Aorta (tissue), 5 donors: ENCODE results near the gene ASS1. TPM values are rescaled to one million over a fixed set of nuclear protein-coding genes. Genes with fewer than 3 reads are reported as not detected.

Experiments used
- ATAC-seq: fragments of 200-7000 bp; cut with Tn5 transposase; one replicate; pipeline ENCODE4 v1.9.1; 2022; ENCODE audit warnings: moderate library complexity; ENCODE audit not compliant: low FRiP score
- DNase-seq, 2 donors: peaks; one replicate each; pipeline ENCODE4 v3.0.0-alpha.2; 2020
- H3K27ac ChIP-seq, 2 donors: one replicate each; pipeline ENCODE4 v1.5.1; 2013; ENCODE audit warnings: low read length in 2 of 2, mild to moderate bottlenecking in 2 of 2, moderate library complexity in 2 of 2, control low read depth in 1 of 2, inconsistent platforms in 1 of 2, low read depth in 1 of 2
- H3K27me3 ChIP-seq, 2 donors: one replicate each; pipeline ENCODE4 v1.6.1; 2013; ENCODE audit warnings: control low read depth in 1 of 2, low read length in 1 of 2, mild to moderate bottlenecking in 1 of 2, moderate library complexity in 1 of 2; ENCODE audit not compliant: insufficient read depth in 2 of 2, control insufficient read depth in 1 of 2
- H3K36me3 ChIP-seq, 2 donors: one replicate each; pipeline ENCODE4 v1.6.1; 2013; ENCODE audit warnings: control low read depth in 1 of 2, low read length in 1 of 2, mild to moderate bottlenecking in 1 of 2; ENCODE audit not compliant: insufficient read depth in 2 of 2, control insufficient read depth in 1 of 2
- H3K4me1 ChIP-seq, 2 donors: one replicate each; pipeline ENCODE4 v1.6.1; 2013; ENCODE audit warnings: low read length in 2 of 2, control low read depth in 1 of 2, mild to moderate bottlenecking in 1 of 2, moderate library complexity in 1 of 2; ENCODE audit not compliant: insufficient read depth in 2 of 2, control insufficient read depth in 1 of 2
- H3K4me3 ChIP-seq, 2 donors: one replicate each; pipeline ENCODE4 v1.5.1; 2013; ENCODE audit warnings: low read length in 2 of 2, control low read depth in 1 of 2, mild to moderate bottlenecking in 1 of 2
- H3K9me3 ChIP-seq: one replicate; pipeline ENCODE4 v1.6.1; 2013; ENCODE audit warnings: mild to moderate bottlenecking, low read length; ENCODE audit not compliant: control insufficient read depth
- WGBS, 2 donors: extraction: QIAGEN DNeasy Blood & Tissue Kit; methylation state at CpG; one replicate each; pipeline ENCODE4 v1.1.7; 2013; 5-methylcytosine and 5-hydroxymethylcytosine counted together
- intact Hi-C, 2 donors: fragments of 100-400 bp; cut with DNase I; formaldehyde crosslinking; loops; one replicate each; pipeline versions ENCODE4 v1.14.2 to v1.15.0; 2022
- polyA plus RNA-seq, 2 donors: library from polyadenylated mRNA; stranded (reverse); fragments of 200-250 nt; gene quantifications; one replicate each; pipeline ENCODE4 v1.2.3, GENCODE V29; 2013
- total RNA-seq, 2 donors: library from RNA; stranded (reverse); fragmentation: NEBNext Ultra II Directional; extraction: Animal tissue kit (Norgen Biotek cat#: 25700); gene quantifications; one replicate each; pipeline ENCODE4 v1.2.1, GENCODE V29; 2021
- donor health status: healthy with polysubstance abuse.
- donor health status: Bipolar disorder and iron deficiency.
- donor health status: DM: no; HTN: no; CAD: no.
- donor health status: DM: no; HTN: no; CAD: no.
- donor health status: DM: yes; HTN: yes; CAD: no.

ASS1 gene
- total and polyA plus RNA-seq, 4 donors = 52.0 to 99.0 (median 78.5) TPM

DNA sequence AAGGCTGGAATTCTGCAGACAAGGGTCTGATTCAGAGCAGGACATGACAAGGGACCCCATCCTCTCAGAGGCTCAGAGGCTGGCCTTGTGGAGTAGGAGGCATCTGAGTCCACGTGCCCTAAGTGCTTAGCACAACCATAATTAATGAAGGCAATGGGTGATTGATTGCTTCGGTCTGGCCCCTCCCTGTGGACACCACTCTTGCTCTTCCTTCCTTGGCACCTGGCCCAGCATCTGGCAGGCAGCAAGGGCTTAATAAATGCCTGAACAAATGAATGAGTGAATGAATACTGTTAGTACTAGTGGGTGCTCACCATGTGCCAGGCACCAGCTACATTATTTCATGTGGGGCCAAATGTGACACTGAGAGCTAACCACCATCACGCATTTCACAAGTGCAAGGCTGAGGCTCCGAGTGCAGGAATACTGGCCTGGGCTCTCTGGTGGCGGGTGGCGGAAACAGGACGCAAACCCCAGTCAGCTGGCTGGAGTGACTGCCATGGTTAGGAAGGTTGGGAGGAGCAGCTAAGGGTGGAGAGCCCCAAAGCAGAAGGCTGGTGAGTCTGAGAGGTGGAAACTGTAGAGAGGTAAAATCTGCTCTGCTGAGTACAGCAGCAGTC lies 53.6 kb downstream of the ASS1 start:
- 87 to 90% methylated on average over 7 of the region's 7 CpGs for WGBS, 2 donors
- no peak overlapping the region for H3K27ac ChIP-seq
- H3K9me3 ChIP-seq = peaks cover 2% of the 10 kb centered on the region
- peaks cover 2 to 4% of the 10 kb centered on the region in 2 donors for H3K36me3 ChIP-seq
- no peaks in the 10 kb centered on the region for H3K4me1 ChIP-seq
- H3K27me3 ChIP-seq = no peaks in the 10 kb centered on the region
- no peak overlapping the region for H3K4me3 ChIP-seq
- ATAC-seq (no peak), DNase-seq (no peak)
- intact Hi-C loops = no loop called here

DNA sequence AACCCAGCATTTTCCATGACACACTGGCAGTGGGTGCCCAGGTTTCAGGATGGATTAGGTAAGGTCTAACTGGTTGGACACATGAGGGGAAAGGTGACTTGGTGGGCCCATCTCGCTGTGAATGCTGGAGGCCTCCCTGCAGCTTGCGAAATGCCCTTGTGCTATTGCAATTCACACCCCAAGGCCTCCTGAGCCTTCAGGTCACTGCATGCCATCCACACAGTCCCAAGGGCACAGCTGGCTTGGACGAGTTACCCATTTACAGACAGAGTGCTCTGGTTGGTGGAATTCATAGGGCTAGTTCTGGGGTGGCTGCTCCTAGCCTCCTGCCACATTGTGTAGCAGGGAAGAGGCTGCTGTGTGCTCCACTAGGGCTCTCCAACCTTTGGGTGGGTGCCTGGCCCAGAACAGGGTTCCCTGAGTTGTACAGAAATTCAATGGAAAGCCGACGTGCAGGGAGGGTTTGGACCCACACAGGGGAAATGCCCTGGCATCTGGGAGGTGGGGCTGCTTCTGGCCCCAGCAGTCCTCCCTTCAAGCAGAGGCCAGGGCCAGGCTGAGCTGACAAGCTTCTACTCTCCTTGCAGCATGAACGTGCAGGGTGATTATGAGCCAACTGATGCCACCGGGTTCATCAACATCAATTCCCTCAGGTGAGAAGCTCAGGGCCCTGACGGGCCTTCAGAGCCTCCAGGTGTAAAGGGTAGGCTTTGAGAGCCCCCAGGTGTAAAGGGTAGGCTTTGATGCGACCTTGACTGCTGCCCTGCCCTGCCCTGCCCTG lies 54.3 kb downstream of the ASS1 start:
- no peak overlapping the region for H3K4me3 ChIP-seq
- no peak for DNase-seq
- intact Hi-C loops = no loop called here
- H3K4me1 ChIP-seq = no peaks in the 10 kb centered on the region
- H3K27me3 ChIP-seq = no peaks in the 10 kb centered on the region
- H3K27ac ChIP-seq = no peak overlapping the region
- WGBS, 2 donors = 80 to 89% methylated on average over 9 of the region's 9 CpGs
- no peak for ATAC-seq
- H3K9me3 ChIP-seq = peaks cover 2% of the 10 kb centered on the region
- peaks cover 2 to 4% of the 10 kb centered on the region in 2 donors for H3K36me3 ChIP-seq

DNA sequence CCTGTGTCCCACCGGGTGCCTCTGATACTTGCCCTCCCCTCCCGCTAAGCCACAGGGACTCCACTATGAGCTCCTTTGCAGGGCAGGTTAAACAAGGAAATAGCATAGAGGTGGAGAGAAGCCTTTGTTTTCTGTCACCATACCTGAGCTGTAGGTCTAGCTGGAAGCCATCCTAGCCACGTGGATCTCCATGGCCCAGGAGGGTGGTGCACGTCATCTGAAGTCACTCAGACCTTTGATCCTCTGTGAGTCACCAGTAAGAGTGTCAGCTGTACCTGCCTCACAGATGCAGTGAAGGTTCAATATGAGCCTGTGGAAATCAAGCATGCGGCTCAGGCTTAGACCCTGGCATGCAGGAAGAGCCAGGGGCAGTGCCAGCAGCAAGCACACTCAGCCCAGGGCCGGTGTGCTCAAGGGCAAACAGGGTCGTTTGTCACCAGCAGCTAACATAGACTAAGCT lies 55.1 kb downstream of the ASS1 start:
- DNase-seq (no peak), ATAC-seq (no peak)
- H3K27ac ChIP-seq = no peak overlapping the region
- 74 to 76% methylated on average over 7 of the region's 7 CpGs for whole genome bisulfite sequencing, 2 donors
- no peak overlapping the region for H3K4me3 ChIP-seq
- intact Hi-C loops = no loop called here
- H3K36me3 ChIP-seq = peaks cover 2 to 3% of the 10 kb centered on the region in 2 donors
- H3K9me3 ChIP-seq = peaks cover 2% of the 10 kb centered on the region
- no peaks in the 10 kb centered on the region for H3K27me3 ChIP-seq
- H3K4me1 ChIP-seq = no peaks in the 10 kb centered on the region

DNA sequence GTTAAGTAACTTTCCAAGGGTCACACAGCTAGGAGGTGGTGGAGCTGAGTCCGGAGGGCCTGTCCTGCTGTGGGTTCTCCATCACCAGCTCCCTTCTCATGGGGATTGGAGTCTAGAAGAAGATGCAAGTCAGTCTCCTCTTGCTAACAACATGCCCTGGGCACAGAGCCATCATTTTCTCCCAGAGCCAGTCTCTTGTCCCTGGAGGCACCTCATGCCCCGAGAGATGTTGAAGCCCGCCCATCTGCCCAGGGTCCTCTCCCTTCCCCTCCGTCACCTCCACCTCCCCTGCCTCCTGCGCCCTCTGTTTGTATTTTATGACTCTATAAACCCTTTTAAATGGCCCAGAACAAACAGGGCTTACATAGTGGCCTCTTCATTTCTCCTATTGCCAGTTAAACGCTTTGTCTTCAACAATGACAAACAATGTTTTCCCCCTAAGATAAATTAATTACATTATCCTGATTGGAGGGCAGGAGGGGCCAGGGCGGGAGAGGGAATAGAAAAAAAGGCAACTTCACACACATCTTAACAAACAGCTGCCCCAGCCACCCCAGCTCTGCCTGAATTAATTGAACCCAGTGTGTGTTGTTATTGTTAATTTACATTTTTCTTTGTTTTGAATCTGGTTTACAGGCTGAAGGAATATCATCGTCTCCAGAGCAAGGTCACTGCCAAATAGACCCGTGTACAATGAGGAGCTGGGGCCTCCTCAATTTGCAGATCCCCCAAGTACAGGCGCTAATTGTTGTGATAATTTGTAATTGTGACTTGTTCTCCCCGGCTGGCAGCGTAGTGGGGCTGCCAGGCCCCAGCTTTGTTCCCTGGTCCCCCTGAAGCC lies 55.8 kb downstream of the ASS1 start:
- H3K27ac ChIP-seq = no peak overlapping the region
- DNase-seq (no peak), ATAC-seq (no peak)
- no peak overlapping the region for H3K4me3 ChIP-seq
- H3K36me3 ChIP-seq = no peaks in the 10 kb centered on the region
- WGBS, 2 donors = 77 to 78% methylated on average over 12 of the region's 12 CpGs
- H3K4me1 ChIP-seq = no peaks in the 10 kb centered on the region
- H3K9me3 ChIP-seq = no peaks in the 10 kb centered on the region
- intact Hi-C loops = no loop called here
- H3K27me3 ChIP-seq = no peaks in the 10 kb centered on the region

DNA sequence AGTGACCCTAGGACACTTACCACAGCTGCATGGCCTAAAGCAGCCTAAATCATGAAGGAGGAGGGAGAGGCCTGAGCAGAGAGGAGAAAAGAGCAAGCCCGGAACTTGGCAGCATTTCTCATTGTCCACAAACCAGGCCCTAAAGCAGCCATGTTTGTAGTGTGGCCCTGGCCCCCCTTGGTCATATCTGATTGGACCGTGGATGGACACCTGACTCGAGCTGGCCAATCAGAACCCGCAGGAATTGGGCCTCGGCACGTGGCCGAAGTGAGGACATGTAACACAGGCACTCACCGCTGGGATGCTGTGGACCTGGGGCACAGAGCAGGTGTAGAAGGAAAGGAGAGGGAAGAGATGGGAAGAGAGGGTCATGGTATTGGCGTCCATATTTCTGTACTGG lies 56.9 kb downstream of the ASS1 start:
- Histone ChIP-seq H3K27ac (no peak overlapping the region), H3K36me3 (no peaks in the 10 kb centered on the region), H3K27me3 (no peaks in the 10 kb centered on the region), H3K4me3 (no peak overlapping the region), H3K4me1 (no peaks in the 10 kb centered on the region), H3K9me3 (no peaks in the 10 kb centered on the region)
- no peak for DNase-seq
- intact Hi-C loops = no loop called here
- no peak for ATAC-seq
- WGBS, 2 donors = 88 to 91% methylated on average over 9 of the region's 9 CpGs

DNA sequence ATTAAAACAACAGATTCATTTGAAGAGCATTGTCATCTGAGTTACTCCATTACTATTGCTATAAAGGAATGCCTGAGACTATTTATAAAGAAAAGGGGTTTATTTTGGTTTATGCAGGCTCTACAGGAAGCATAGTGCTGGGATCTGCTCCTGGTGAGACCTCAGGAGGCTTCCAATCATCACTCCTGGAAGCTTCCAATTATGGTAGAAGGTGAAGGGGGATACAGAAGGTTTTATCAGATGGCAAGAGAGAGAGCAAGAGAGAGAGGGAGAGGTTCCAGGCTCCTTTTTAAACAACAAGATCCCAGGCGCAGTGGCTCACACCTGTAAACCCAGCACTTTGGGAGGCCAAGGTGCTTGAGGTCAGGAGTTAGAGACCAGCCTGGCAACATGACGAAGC lies 63.5 kb downstream of the ASS1 start:
- DNase-seq = no peak
- H3K27ac ChIP-seq = no peak overlapping the region
- no peak overlapping the region for H3K4me3 ChIP-seq
- H3K27me3 ChIP-seq = no peaks in the 10 kb centered on the region
- peaks cover 2% of the 10 kb centered on the region for H3K9me3 ChIP-seq
- no peaks in the 10 kb centered on the region for H3K4me1 ChIP-seq
- intact Hi-C loops = no loop called here
- ATAC-seq = no peak
- no peaks in the 10 kb centered on the region for H3K36me3 ChIP-seq
- WGBS, 2 donors = 49 to 64% methylated on average over 2 of the region's 2 CpGs

DNA sequence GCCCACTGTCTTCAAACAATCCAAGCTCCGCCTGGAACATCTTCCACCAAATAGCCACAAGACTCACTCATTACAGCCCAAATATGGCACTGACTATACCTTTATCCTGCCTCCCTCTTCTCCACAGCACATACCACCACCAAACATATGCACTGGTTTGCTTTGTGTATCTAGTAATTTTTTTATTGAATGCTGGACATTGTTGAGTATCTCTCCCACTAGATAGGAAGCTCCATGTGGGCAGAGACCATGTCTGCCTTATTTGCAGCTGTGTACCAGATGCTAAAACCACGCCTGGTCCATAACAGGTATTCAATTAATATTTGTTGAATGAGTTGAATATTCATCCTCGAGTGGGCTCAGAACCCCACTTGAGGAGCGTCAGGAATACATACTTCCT lies 67.4 kb downstream of the ASS1 start:
- H3K27me3 ChIP-seq = no peaks in the 10 kb centered on the region
- no peak overlapping the region for H3K27ac ChIP-seq
- no peaks in the 10 kb centered on the region for H3K4me1 ChIP-seq
- intact Hi-C loops = no loop called here
- ATAC-seq = no peak
- DNase-seq = no peak
- H3K4me3 ChIP-seq = no peak overlapping the region
- no peaks in the 10 kb centered on the region for H3K36me3 ChIP-seq
- WGBS, 2 donors = 79 to 87% methylated on average over 4 of the region's 4 CpGs
- H3K9me3 ChIP-seq = peaks cover 2% of the 10 kb centered on the region

DNA sequence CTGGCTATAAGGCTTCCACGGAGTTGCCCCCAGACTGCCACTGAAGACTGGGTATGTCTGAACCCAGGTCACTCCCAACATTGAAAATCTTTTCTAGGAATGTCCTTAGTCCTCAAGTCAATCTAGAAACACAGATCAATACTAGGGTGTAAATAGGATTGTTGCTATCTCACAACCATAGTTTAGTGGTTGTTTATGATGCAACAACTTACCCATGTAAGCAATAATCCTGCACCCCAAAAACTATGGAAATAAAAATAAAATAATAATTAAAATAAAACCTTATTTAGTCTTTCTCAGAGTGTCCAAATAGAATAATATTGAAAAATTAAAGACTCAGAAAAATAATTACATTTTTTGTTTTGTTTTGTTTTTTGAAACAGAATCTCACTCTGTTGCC lies 68.3 kb downstream of the ASS1 start:
- intact Hi-C loops = no loop called here
- no peak for DNase-seq
- H3K27me3 ChIP-seq = no peaks in the 10 kb centered on the region
- WGBS, 2 donors = 84 to 92% methylated on average over 1 of the region's 1 CpG
- H3K36me3 ChIP-seq = no peaks in the 10 kb centered on the region
- H3K9me3 ChIP-seq = peaks cover 2% of the 10 kb centered on the region
- no peak overlapping the region for H3K4me3 ChIP-seq
- H3K27ac ChIP-seq = no peak overlapping the region
- H3K4me1 ChIP-seq = no peaks in the 10 kb centered on the region
- ATAC-seq = no peak
